ENCODE data around the gene CTAGE9.

CTAGE9 gene

GRCh38 chr6:131692589-131692988, 18.2 kb downstream of the CTAGE9 start:
- ChIA-PET CTCF (no interaction called here), POLR2A (no interaction called here)
- no peak for DNase-seq (ENCODE audit: extremely low spot score)
- no peak for TF ChIP-seq TARDBP (IDR thresholded peaks at IDR 0.05)
- TF ChIP-seq NFRKB (IDR thresholded peaks at IDR 0.05), result no peak
- TF ChIP-seq ZNF384 (IDR thresholded peaks at IDR 0.05), result no peak
- TF ChIP-seq HDGF (IDR thresholded peaks at IDR 0.05; ENCODE audit: borderline replicate concordance), result no peak
- TF ChIP-seq LEF1 (IDR thresholded peaks at IDR 0.05; ENCODE audit: borderline replicate concordance), result no peak
- no peak for TF ChIP-seq ARNT (IDR thresholded peaks at IDR 0.05)
- no peak for TF ChIP-seq FOXM1 (IDR thresholded peaks at IDR 0.05; ENCODE audit: borderline replicate concordance)
- no peak for TF ChIP-seq FOXK2 (IDR thresholded peaks at IDR 0.05)
- TF ChIP-seq CTBP1 (IDR thresholded peaks at IDR 0.05; ENCODE audit: borderline replicate concordance), result no peak

GRCh38 chr6:131692031-131692430, 18.8 kb downstream of the CTAGE9 start:
- ChIA-PET CTCF (no interaction called here), POLR2A (no interaction called here)
- DNase-seq (ENCODE audit: extremely low spot score), result no peak
- no peak for TF ChIP-seq CTBP1 (IDR thresholded peaks at IDR 0.05; ENCODE audit: borderline replicate concordance)
- TF ChIP-seq PKNOX1 (IDR thresholded peaks at IDR 0.05), result no peak
- no peak for TF ChIP-seq HDGF (IDR thresholded peaks at IDR 0.05; ENCODE audit: borderline replicate concordance)
- TF ChIP-seq SUZ12 (IDR thresholded peaks at IDR 0.05), result no peak
- no peak for TF ChIP-seq FOXK2 (IDR thresholded peaks at IDR 0.05)
- TF ChIP-seq ARNT (IDR thresholded peaks at IDR 0.05), result no peak
- no peak for TF ChIP-seq FOXA1 (IDR thresholded peaks at IDR 0.05)
- TF ChIP-seq BHLHE40 (IDR thresholded peaks at IDR 0.05; ENCODE audit: borderline replicate concordance), result no peak
- TF ChIP-seq FOXM1 (IDR thresholded peaks at IDR 0.05; ENCODE audit: borderline replicate concordance), result no peak
- TF ChIP-seq L3MBTL2 (conservative IDR thresholded peaks at IDR 0.05), result no peak
- TF ChIP-seq SP1 (IDR thresholded peaks at IDR 0.05), result no peak
- no peak for TF ChIP-seq ZNF384 (IDR thresholded peaks at IDR 0.05)
- no peak for TF ChIP-seq NFRKB (IDR thresholded peaks at IDR 0.05)
- no peak for TF ChIP-seq TARDBP (IDR thresholded peaks at IDR 0.05)
- TF ChIP-seq ELF4 (IDR thresholded peaks at IDR 0.05), result no peak

DNA sequence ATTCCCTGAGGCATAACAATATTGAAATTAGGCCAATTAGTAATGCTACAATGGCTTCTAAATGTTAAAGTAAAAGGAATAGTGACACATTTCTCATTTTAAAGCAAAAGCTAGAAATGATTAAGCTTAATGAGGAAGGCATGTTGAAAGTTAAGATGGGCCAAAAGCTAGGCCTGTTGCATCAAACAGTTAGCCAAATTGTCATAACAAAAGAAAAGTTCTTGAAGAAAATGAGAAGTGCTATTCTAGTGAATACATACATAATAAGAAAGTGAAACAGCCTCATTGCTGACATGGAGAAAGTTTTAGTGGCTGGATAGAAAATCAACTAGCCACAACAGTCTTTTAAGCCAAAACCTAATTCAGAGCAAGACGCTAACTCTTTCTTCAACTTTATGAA, 22.5 kb downstream of the CTAGE9 start:
- CTCF ChIA-PET, result no interaction called here

DNA sequence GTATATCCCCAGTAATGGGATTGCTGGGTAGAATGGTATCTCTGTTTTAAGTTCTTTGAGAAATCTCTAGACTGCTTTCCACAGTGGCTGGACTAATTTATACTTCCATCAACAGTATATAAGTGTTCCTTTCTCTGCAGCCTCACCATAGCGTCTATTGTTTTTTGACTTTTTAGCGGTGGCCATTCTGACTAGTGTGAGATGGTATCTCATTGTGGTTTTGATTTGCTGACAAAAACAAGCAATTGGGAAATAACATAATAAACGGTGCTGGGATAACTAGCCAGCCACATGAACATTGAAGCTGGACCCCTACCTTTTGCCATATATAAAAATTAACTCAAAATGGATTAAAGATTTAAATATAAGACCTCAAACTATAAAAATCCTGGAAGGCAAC, 23.8 kb downstream of the CTAGE9 start:
- DNase-seq (ENCODE audit: extremely low spot score), result no peak
- ChIA-PET POLR2A (no interaction called here), CTCF (interaction anchor here (0.8 to 1.7 kb wide), 2 partner anchors 8 to 59 kb away, joined by 3 to 6 read pairs; no protein-coding TSS in a partner anchor)
- TF ChIP-seq ZNF384 (IDR thresholded peaks at IDR 0.05) (no peak), NFRKB (IDR thresholded peaks at IDR 0.05) (no peak), CTBP1 (IDR thresholded peaks at IDR 0.05; ENCODE audit: borderline replicate concordance) (no peak), HDGF (IDR thresholded peaks at IDR 0.05; ENCODE audit: borderline replicate concordance) (no peak), FOXA1 (IDR thresholded peaks at IDR 0.05) (no peak), FOXM1 (IDR thresholded peaks at IDR 0.05; ENCODE audit: borderline replicate concordance) (no peak), SUZ12 (IDR thresholded peaks at IDR 0.05) (no peak), L3MBTL2 (conservative IDR thresholded peaks at IDR 0.05) (no peak)

More for the DNA sequence above, 22.5 kb downstream of the CTAGE9 start:
- DNase-seq (ENCODE audit: extremely low spot score), result no peak
- TF ChIP-seq HDGF (IDR thresholded peaks at IDR 0.05; ENCODE audit: borderline replicate concordance) (no peak), PKNOX1 (IDR thresholded peaks at IDR 0.05) (no peak), CTBP1 (IDR thresholded peaks at IDR 0.05; ENCODE audit: borderline replicate concordance) (no peak), FOXM1 (IDR thresholded peaks at IDR 0.05; ENCODE audit: borderline replicate concordance) (no peak), FOXA1 (IDR thresholded peaks at IDR 0.05) (no peak), TARDBP (IDR thresholded peaks at IDR 0.05) (no peak)
- POLR2A ChIA-PET, result no interaction called here

- TF ChIP-seq LEF1 (IDR thresholded peaks at IDR 0.05; ENCODE audit: borderline replicate concordance), result no peak
- no peak for TF ChIP-seq CTBP1 (IDR thresholded peaks at IDR 0.05; ENCODE audit: borderline replicate concordance)
- ChIA-PET POLR2A (no interaction called here), CTCF (no interaction called here)
- DNase-seq (ENCODE audit: extremely low spot score), result no peak
Measured at GRCh38 chr6:131685266-131685780, 25.5 kb downstream of the CTAGE9 start.

DNA sequence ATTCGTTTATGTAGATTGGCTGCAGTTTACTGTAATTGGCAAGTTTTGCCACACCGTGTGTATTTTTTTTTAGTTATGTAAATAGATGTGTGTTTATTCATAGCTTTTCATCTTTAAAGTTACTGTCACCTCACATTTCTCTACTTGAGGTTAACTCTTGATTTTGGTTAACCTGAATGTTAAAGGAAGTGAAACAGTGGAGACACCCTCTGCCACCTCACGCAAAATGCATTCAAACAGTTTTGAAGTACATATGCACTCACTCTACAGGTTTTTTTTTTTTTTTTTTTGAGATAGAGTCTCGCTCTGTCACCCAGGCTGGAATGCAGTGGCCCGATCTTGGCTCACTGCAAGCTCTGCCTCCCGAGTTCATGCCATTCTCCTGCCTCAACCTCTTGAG, 27.3 kb downstream of the CTAGE9 start:
- POLR2A ChIA-PET, result no interaction called here
- CTCF ChIA-PET, result no interaction called here

DNA sequence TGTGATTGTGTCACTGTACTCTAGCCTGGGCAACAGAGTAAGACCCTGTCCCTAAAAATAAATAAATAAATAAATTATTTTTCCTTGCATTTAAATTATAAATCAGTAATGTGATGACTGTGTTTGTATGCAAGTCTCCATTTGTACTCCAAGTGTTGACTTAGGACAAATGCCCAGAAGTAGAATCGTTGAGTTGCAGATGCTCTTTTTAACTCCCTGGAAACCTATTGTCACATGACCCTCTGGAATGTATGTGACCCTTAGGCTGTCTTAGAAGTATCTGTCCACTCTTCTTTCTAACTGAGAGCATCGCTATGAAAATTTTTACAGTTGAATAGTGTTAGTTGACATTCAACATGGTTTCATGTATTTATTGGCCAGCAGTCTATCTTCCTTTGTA, 28.4 kb downstream of the CTAGE9 start:
- TF ChIP-seq FOXM1 (IDR thresholded peaks at IDR 0.05; ENCODE audit: borderline replicate concordance) (no peak), HDGF (IDR thresholded peaks at IDR 0.05; ENCODE audit: borderline replicate concordance) (no peak), LEF1 (IDR thresholded peaks at IDR 0.05; ENCODE audit: borderline replicate concordance) (no peak), SP1 (IDR thresholded peaks at IDR 0.05) (no peak), CTBP1 (IDR thresholded peaks at IDR 0.05; ENCODE audit: borderline replicate concordance) (no peak), BHLHE40 (IDR thresholded peaks at IDR 0.05; ENCODE audit: borderline replicate concordance) (no peak)
- POLR2A ChIA-PET, result no interaction called here
- CTCF ChIA-PET, result no interaction called here
- DNase-seq (ENCODE audit: extremely low spot score), result no peak

More for the DNA sequence above, 27.3 kb downstream of the CTAGE9 start:
- TF ChIP-seq FOXM1 (IDR thresholded peaks at IDR 0.05; ENCODE audit: borderline replicate concordance) (no peak), BHLHE40 (IDR thresholded peaks at IDR 0.05; ENCODE audit: borderline replicate concordance) (no peak), SP1 (IDR thresholded peaks at IDR 0.05) (no peak), FOXA1 (IDR thresholded peaks at IDR 0.05) (no peak), SUZ12 (IDR thresholded peaks at IDR 0.05) (no peak), ARNT (IDR thresholded peaks at IDR 0.05) (no peak), HDGF (IDR thresholded peaks at IDR 0.05; ENCODE audit: borderline replicate concordance) (no peak), NFRKB (IDR thresholded peaks at IDR 0.05) (no peak), TARDBP (IDR thresholded peaks at IDR 0.05) (no peak), FOXK2 (IDR thresholded peaks at IDR 0.05) (no peak)
- no peak for DNase-seq (ENCODE audit: extremely low spot score)
